Sigmoid colon (tissue), 4 donors: ENCODE results near the gene NUMB.

Source experiments
- EP300 ChIP-seq, 4 donors: sonication (generic); formaldehyde crosslinking; IDR thresholded peaks; one replicate each; pipeline ENCODE4 v1.6.1; 2017; ENCODE audit warnings: antibody characterized with exemption in 4 of 4
- POLR2A ChIP-seq, 2 donors: fragments of 450-650 bp; IDR thresholded peaks; one replicate each; pipeline ENCODE4 v1.6.1; 2016; ENCODE audit warnings: antibody characterized with exemption in 2 of 2, mild to moderate bottlenecking in 2 of 2, moderate library complexity in 2 of 2
- POLR2AphosphoS5 ChIP-seq, 4 donors: sonication (generic); formaldehyde crosslinking; IDR thresholded peaks; one replicate each; pipeline ENCODE4 v1.6.1; 2017; ENCODE audit warnings: antibody characterized with exemption in 4 of 4
- TF ChIP-seq, protein P1 (sequence below), 4 experiments: fragments of 450-650 bp in 3 of 4; fragments of 200-600 bp in 1 of 4; IDR thresholded peaks; one replicate each; pipeline ENCODE4 v1.5.1; 2016 to 2019; ENCODE audit warnings: antibody characterized with exemption in 4 of 4, mild to moderate bottlenecking in 3 of 4, moderate library complexity in 2 of 4

- TF ChIP-seq POLR2A (IDR thresholded peaks at IDR 0.05) (no peak), EP300 (IDR thresholded peaks at IDR 0.05) (no peak), POLR2AphosphoS5 (IDR thresholded peaks at IDR 0.05) (no peak)
- TF ChIP-seq, protein P1, sequence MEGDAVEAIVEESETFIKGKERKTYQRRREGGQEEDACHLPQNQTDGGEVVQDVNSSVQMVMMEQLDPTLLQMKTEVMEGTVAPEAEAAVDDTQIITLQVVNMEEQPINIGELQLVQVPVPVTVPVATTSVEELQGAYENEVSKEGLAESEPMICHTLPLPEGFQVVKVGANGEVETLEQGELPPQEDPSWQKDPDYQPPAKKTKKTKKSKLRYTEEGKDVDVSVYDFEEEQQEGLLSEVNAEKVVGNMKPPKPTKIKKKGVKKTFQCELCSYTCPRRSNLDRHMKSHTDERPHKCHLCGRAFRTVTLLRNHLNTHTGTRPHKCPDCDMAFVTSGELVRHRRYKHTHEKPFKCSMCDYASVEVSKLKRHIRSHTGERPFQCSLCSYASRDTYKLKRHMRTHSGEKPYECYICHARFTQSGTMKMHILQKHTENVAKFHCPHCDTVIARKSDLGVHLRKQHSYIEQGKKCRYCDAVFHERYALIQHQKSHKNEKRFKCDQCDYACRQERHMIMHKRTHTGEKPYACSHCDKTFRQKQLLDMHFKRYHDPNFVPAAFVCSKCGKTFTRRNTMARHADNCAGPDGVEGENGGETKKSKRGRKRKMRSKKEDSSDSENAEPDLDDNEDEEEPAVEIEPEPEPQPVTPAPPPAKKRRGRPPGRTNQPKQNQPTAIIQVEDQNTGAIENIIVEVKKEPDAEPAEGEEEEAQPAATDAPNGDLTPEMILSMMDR (IDR thresholded peaks at IDR 0.05) = no peak
Observed at GRCh38 chr14:73372529-73372928, 85.8 kb downstream of the NUMB start.
